Epithelial cell of esophagus (primary cell): ENCODE results near the gene RGMA.

ENCODE experiments used
- DNase-seq: peaks from one replicate; pipeline ENCODE4 v3.0.0; 2010; ENCODE audit warnings: low read depth
- H3K4me3 ChIP-seq: 2 replicates; pipeline ENCODE4 v1.5.1; 2011; ENCODE audit warnings: mild to moderate bottlenecking, low read length, control low read depth
- TF ChIP-seq, protein P1 (sequence below): IDR thresholded peaks from 2 replicates; pipeline ENCODE4 v1.5.1; 2011; ENCODE audit warnings: low read depth, mild to moderate bottlenecking, low read length, control low read depth, inconsistent platforms; ENCODE audit not compliant: insufficient read depth; ENCODE audit errors: missing control alignments

The RGMA gene

DNA sequence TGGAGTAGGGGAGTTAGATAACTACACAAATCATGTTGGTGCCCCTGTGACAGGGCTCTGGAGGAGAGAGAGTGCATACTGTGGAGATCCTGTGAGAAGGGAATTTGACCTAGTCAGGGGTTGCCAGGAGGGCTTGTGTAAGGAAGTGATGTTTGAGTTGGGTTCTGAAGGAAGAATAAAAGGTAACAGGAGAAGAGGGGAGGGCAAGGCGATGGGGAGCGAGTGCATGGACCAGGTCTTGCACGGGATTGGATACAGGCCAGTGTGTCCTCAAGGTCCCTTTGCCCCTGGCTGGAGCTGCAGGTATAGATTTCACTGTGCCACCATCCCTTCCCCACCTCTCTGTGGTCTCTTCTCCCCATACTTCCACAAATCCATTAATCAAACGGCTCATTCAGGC lies 83.9 kb downstream of the RGMA start:
- no peak for DNase-seq
- H3K4me3 ChIP-seq, result no peak overlapping the region
- TF ChIP-seq, protein P1, sequence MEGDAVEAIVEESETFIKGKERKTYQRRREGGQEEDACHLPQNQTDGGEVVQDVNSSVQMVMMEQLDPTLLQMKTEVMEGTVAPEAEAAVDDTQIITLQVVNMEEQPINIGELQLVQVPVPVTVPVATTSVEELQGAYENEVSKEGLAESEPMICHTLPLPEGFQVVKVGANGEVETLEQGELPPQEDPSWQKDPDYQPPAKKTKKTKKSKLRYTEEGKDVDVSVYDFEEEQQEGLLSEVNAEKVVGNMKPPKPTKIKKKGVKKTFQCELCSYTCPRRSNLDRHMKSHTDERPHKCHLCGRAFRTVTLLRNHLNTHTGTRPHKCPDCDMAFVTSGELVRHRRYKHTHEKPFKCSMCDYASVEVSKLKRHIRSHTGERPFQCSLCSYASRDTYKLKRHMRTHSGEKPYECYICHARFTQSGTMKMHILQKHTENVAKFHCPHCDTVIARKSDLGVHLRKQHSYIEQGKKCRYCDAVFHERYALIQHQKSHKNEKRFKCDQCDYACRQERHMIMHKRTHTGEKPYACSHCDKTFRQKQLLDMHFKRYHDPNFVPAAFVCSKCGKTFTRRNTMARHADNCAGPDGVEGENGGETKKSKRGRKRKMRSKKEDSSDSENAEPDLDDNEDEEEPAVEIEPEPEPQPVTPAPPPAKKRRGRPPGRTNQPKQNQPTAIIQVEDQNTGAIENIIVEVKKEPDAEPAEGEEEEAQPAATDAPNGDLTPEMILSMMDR, result no peak

DNA sequence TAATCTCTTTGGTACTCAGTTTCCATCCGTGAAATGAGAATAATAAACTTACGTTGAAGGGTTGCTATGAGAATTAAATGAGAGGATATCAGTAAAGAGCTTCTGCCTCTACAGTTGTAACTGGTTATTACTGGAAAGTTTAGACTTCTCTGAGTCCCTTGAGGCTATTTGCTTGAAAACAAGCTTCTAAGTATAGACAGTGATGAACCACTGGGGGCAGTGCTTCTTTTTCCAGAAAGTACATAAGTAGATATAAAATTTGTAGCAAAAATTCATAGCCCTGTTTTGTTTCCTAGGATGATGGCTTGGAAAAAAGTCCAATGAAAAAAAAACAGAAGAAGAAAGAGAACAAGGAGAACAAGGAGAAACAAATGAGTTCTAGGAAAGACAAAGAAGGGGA lies 87.1 kb downstream of the RGMA start:
- TF ChIP-seq, protein P1, result no peak
- H3K4me3 ChIP-seq, result no peak overlapping the region
- no peak for DNase-seq

DNA sequence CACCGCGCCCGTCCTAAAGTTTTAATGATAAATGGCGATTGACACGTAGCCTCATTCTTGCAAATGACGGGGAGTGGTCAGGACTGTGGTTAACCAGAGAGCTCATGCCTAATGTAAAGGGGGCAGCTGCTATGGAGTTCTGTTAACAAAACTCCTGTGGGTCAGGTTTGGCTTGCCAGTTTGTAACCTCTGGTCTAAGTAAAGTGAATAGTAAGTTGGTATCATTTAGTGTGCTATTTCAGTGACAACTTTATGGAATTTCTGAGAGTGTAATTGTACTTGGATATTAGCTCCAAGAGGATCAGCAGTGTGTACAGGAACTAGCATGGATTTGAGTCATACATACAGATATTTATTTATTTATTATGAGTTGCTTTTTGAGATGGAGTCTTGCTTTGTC lies 87.9 kb downstream of the RGMA start:
- TF ChIP-seq, protein P1, result no peak
- DNase-seq, result no peak
- no peak overlapping the region for H3K4me3 ChIP-seq

DNA sequence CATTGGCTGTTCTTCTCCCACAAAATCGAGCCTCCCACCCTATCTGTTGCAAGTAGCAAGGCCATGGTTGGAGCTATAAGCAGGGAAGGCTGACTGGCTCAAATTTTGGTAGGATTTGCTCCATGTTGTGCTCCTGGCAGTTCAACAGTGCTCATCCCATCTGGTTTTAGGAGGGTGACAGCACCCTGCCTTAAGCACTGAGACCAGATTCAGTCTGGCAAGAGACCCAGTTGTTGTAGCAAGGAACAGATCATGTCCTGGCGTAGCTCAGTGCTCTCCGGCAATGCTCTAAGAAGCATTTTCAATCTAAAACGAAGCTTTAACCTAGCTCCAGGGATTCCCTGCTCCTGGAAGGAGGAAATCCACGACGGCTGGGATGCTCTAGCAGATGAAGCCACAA lies 91.2 kb downstream of the RGMA start:
- H3K4me3 ChIP-seq, result no peak overlapping the region
- TF ChIP-seq, protein P1, result no peak
- no peak for DNase-seq

DNA sequence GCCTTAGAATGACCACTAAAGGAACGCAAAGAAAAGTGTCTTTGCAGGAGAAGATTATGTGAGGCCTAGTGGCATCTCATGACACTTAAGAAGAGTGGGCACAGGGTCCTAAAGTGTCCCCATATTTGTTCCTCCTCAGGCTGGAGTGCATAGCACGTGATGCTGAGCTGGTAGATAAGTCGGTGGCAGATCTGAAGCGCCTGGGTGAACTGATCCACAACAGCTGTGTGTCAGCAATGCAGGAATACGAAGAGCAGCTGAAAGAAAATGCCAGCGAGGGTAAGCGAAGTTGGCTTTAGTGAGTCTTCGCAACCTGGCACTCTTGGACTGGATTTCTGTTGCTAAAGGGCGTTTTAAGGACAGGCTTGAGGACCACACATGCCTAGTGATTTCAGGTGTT lies 96.3 kb downstream of the RGMA start:
- H3K4me3 ChIP-seq, result no peak overlapping the region
- TF ChIP-seq, protein P1, result no peak
- no peak for DNase-seq

DNA sequence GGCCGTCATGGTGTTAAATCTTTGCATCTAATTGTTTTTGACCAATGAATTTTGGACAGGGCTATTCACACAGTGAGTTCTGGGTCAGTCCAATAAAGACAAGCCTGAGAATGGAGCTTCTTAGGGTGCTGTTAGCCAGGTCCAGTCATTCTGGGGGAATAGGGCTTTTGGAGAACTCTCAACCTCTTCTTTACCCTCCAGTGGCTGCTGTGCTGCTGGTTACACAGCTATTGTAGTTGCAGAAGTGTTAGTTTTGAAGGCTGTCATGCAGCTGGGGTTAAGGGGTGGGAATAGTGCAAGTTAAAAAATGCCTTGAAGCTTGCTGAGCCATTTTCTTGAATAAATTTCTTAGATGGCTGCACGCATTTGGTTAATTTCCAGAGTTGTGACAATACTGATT lies 99.0 kb downstream of the RGMA start:
- no peak for DNase-seq
- TF ChIP-seq, protein P1, result no peak
- H3K4me3 ChIP-seq, result no peak overlapping the region

DNA sequence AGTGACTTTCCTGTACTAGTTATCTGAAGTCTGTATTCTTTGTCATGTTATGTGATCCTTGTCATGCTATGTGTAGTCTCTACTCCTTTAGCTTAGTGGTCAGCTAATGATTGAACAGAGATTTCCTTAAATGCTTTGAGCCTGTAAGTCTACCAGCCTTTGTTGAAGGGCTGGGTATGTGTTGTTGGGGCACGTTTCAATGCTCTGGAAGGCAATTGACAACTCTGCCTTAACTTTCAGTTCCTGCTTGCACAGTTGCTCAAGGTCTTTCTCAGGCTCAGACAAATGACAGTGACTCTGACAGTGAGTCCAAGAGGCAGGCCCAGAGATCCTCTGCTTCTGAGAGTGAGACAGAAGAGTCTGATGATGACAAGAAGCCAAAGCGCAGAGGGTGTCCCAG lies 99.5 kb downstream of the RGMA start:
- TF ChIP-seq, protein P1, result no peak
- no peak for DNase-seq
- no peak overlapping the region for H3K4me3 ChIP-seq
